Astrocyte (in vitro differentiated cells and primary cell): ENCODE measurements around the gene CLIP4. TPM values are rescaled to one million over a fixed set of nuclear protein-coding genes. Genes with fewer than 3 reads are reported as not detected.

ENCODE experiments used
- DNase-seq: peaks from one replicate; pipeline ENCODE4 v3.0.0-alpha.2; 2010; ENCODE audit warnings: low read depth
- FAIRE-seq: peaks from 2 replicates; lab custom pipeline; 2011; peaks lifted over from hg19 to GRCh38; lab: Jason Lieb, UNC
- H2AFZ ChIP-seq: 2 replicates; pipeline ENCODE4 v1.6.0; 2012; ENCODE audit warnings: low read depth, low read length, inconsistent platforms
- H3K27ac ChIP-seq: 2 replicates; pipeline ENCODE4 v1.5.1; 2011; ENCODE audit warnings: low read depth, low read length, inconsistent platforms
- H3K27me3 ChIP-seq: 2 replicates; pipeline ENCODE4 v1.6.0; 2011; ENCODE audit warnings: low read length, inconsistent platforms; ENCODE audit not compliant: insufficient read depth
- H3K36me3 ChIP-seq: 2 replicates; pipeline ENCODE4 v1.5.1; 2011; ENCODE audit warnings: low read length, inconsistent platforms; ENCODE audit not compliant: insufficient read depth
- H3K4me1 ChIP-seq: 2 replicates; pipeline ENCODE4 v1.5.1; 2011; ENCODE audit warnings: low read length, inconsistent platforms; ENCODE audit not compliant: insufficient read depth
- H3K4me2 ChIP-seq: 2 replicates; pipeline ENCODE4 v1.6.0; 2012; ENCODE audit warnings: low read length, inconsistent platforms
- H3K4me3 ChIP-seq: 2 replicates; pipeline ENCODE4 v1.5.1; 2011; ENCODE audit warnings: low read depth, mild to moderate bottlenecking, low read length, inconsistent platforms; ENCODE audit not compliant: insufficient read depth
- H3K79me2 ChIP-seq: 2 replicates; pipeline ENCODE4 v1.6.0; 2012; ENCODE audit warnings: mild to moderate bottlenecking, low read length, inconsistent platforms; ENCODE audit not compliant: insufficient read depth
- H3K9ac ChIP-seq: 2 replicates; pipeline ENCODE4 v1.6.0; 2012; ENCODE audit warnings: mild to moderate bottlenecking, low read length, inconsistent platforms
- H3K9me3 ChIP-seq: 2 replicates; pipeline ENCODE4 v1.5.1; 2012; ENCODE audit warnings: low read depth, mild to moderate bottlenecking, low read length, inconsistent platforms; ENCODE audit not compliant: insufficient read depth
- H4K20me1 ChIP-seq: 2 replicates; pipeline ENCODE4 v1.6.0; 2012; ENCODE audit warnings: low read length, inconsistent platforms; ENCODE audit not compliant: insufficient read depth
- H3K27ac Mint-ChIP-seq: one replicate; pipeline ENCODE4 v1.8.0; 2021; ENCODE audit warnings: mild to moderate bottlenecking, mixed read lengths; ENCODE audit not compliant: unreplicated experiment
- H3K27me3 Mint-ChIP-seq: one replicate; pipeline ENCODE4 v1.8.0; 2021; ENCODE audit warnings: low read depth, mixed read lengths; ENCODE audit not compliant: unreplicated experiment
- H3K36me3 Mint-ChIP-seq: one replicate; pipeline ENCODE4 v1.8.0; 2021; ENCODE audit warnings: low read depth, mixed read lengths; ENCODE audit not compliant: unreplicated experiment
- H3K4me1 Mint-ChIP-seq: one replicate; pipeline ENCODE4 v1.8.0; 2021; ENCODE audit warnings: low read depth, mixed read lengths; ENCODE audit not compliant: unreplicated experiment
- H3K4me3 Mint-ChIP-seq: one replicate; pipeline ENCODE4 v1.8.0; 2021; ENCODE audit warnings: mild to moderate bottlenecking, moderate library complexity, mixed read lengths; ENCODE audit not compliant: unreplicated experiment
- H3K9me3 Mint-ChIP-seq: one replicate; pipeline ENCODE4 v1.8.0; 2021; ENCODE audit warnings: mild to moderate bottlenecking, mixed read lengths; ENCODE audit not compliant: unreplicated experiment
- EZH2 ChIP-seq: IDR thresholded peaks from 2 replicates; pipeline ENCODE4 v1.6.1; 2012; ENCODE audit warnings: mild to moderate bottlenecking, low read length, inconsistent platforms; ENCODE audit not compliant: insufficient read depth
- total RNA-seq: library from RNA; stranded (reverse); gene quantifications from 2 replicates; pipeline ENCODE4 v1.2.1, GENCODE V29; 2021
- TF ChIP-seq, protein P1 (sequence below): IDR thresholded peaks from 2 replicates; pipeline ENCODE4 v1.5.1; 2011; ENCODE audit warnings: low read depth, mild to moderate bottlenecking, inconsistent platforms, low read length, moderate library complexity; ENCODE audit not compliant: insufficient read depth

The CLIP4 gene
- total RNA-seq, 1 donor from 2014 or later = 18.4 TPM

DNA sequence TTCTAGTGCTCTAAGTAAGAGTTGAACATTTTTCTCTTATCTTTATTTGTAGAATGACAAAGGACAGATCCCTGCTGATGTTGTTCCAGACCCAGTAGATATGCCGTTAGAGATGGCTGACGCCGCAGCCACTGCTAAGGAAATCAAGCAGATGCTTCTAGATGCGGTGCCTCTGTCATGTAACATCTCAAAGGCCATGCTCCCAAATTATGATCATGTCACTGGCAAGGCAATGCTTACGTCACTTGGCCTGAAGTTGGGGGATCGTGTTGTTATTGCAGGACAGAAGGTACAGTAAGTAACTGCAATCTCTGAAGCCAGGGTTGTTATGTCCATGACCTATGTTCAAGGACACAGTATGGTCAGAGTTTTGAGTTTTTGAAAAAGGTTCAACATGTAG, 28.4 kb downstream of the CLIP4 start:
- no peak overlapping the region for H3K4me3 ChIP-seq
- H2AFZ ChIP-seq = no peak overlapping the region
- peaks cover 16% of the 10 kb centered on the region for H4K20me1 ChIP-seq
- DNase-seq (no peak), FAIRE-seq (no peak)
- Mint-ChIP-seq H3K4me3 (no peak overlapping the region), H3K27me3 (no peaks in the 10 kb centered on the region), H3K9me3 (no peaks in the 10 kb centered on the region), H3K36me3 (peaks cover 23% of the 10 kb centered on the region), H3K27ac (no peak overlapping the region), H3K4me1 (peaks cover 10% of the 10 kb centered on the region)
- peaks cover 18% of the 10 kb centered on the region for H3K79me2 ChIP-seq
- H3K9ac ChIP-seq = no peak overlapping the region
- peaks cover 18% of the 10 kb centered on the region for H3K36me3 ChIP-seq
- no peak for TF ChIP-seq EZH2
- TF ChIP-seq, protein P1, sequence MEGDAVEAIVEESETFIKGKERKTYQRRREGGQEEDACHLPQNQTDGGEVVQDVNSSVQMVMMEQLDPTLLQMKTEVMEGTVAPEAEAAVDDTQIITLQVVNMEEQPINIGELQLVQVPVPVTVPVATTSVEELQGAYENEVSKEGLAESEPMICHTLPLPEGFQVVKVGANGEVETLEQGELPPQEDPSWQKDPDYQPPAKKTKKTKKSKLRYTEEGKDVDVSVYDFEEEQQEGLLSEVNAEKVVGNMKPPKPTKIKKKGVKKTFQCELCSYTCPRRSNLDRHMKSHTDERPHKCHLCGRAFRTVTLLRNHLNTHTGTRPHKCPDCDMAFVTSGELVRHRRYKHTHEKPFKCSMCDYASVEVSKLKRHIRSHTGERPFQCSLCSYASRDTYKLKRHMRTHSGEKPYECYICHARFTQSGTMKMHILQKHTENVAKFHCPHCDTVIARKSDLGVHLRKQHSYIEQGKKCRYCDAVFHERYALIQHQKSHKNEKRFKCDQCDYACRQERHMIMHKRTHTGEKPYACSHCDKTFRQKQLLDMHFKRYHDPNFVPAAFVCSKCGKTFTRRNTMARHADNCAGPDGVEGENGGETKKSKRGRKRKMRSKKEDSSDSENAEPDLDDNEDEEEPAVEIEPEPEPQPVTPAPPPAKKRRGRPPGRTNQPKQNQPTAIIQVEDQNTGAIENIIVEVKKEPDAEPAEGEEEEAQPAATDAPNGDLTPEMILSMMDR = no peak
- H3K4me2 ChIP-seq = no peak overlapping the region
- no peaks in the 10 kb centered on the region for H3K27me3 ChIP-seq
- no peak overlapping the region for H3K27ac ChIP-seq
- no peaks in the 10 kb centered on the region for H3K4me1 ChIP-seq
- no peaks in the 10 kb centered on the region for H3K9me3 ChIP-seq

GRCh38 chr2:29146197-29146596, 31.0 kb downstream of the CLIP4 start:
- Mint-ChIP-seq H3K4me1 (peaks cover 10% of the 10 kb centered on the region), H3K36me3 (peaks cover 15% of the 10 kb centered on the region), H3K27me3 (no peaks in the 10 kb centered on the region), H3K27ac (no peak overlapping the region), H3K9me3 (no peaks in the 10 kb centered on the region), H3K4me3 (no peak overlapping the region)
- TF ChIP-seq, protein P1 = no peak
- TF ChIP-seq EZH2 = no peak
- Histone ChIP-seq H3K9me3 (no peaks in the 10 kb centered on the region), H3K36me3 (peaks cover 18% of the 10 kb centered on the region), H3K4me2 (no peak overlapping the region), H3K27ac (no peak overlapping the region), H3K27me3 (no peaks in the 10 kb centered on the region), H3K4me3 (no peak overlapping the region), H3K9ac (no peak overlapping the region), H2AFZ (no peak overlapping the region), H3K79me2 (peaks cover 9% of the 10 kb centered on the region), H4K20me1 (peaks cover 6% of the 10 kb centered on the region), H3K4me1 (no peaks in the 10 kb centered on the region)
- no peak for FAIRE-seq
- DNase-seq = no peak

- no peak for DNase-seq
- peaks cover 10% of the 10 kb centered on the region for H3K4me1 Mint-ChIP-seq
- no peak overlapping the region for H3K4me2 ChIP-seq
- H3K27ac Mint-ChIP-seq = no peak overlapping the region
- no peaks in the 10 kb centered on the region for H3K9me3 ChIP-seq
- H3K27me3 ChIP-seq = no peaks in the 10 kb centered on the region
- H3K4me1 ChIP-seq = no peaks in the 10 kb centered on the region
- no peaks in the 10 kb centered on the region for H3K9me3 Mint-ChIP-seq
- FAIRE-seq = no peak
- peaks cover 16% of the 10 kb centered on the region for H3K36me3 ChIP-seq
- H3K9ac ChIP-seq = no peak overlapping the region
- no peak overlapping the region for H3K4me3 Mint-ChIP-seq
- H3K27ac ChIP-seq = no peak overlapping the region
- H3K4me3 ChIP-seq = no peak overlapping the region
- H4K20me1 ChIP-seq = no peaks in the 10 kb centered on the region
- H3K27me3 Mint-ChIP-seq = no peaks in the 10 kb centered on the region
- no peak overlapping the region for H2AFZ ChIP-seq
- no peak for TF ChIP-seq EZH2
- TF ChIP-seq, protein P1 = no peak
- no peaks in the 10 kb centered on the region for H3K79me2 ChIP-seq
- H3K36me3 Mint-ChIP-seq = peaks cover 17% of the 10 kb centered on the region
These were observed 32.7 kb downstream of the CLIP4 start for GRCh38 chr2:29147963-29148362.
